K562 (cell line): ENCODE data around the gene SLC38A7. TPM values are rescaled to one million over a fixed set of nuclear protein-coding genes. Genes with fewer than 3 reads are reported as not detected.

Experiments
- ATAC-seq: fragments of 200-7000 bp; cut with Tn5 transposase; 3 replicates; pipeline ENCODE4 v1.9.1; 2020; ENCODE audit warnings: moderate library complexity
- BruUV-seq: library from RNA; stranded (reverse); fragments of 400-500 nt; replicated peaks from 2 replicates; lab custom pipeline; 2021; lab: Mats Ljungman, UMichigan
- CTCF ChIA-PET: fragments of 300-600 bp; formaldehyde crosslinking; extraction: SDS; loops from one replicate; lab custom pipeline; 2021; ENCODE audit warnings: low intra/inter-chr PET ratio; lab: Yijun Ruan, JAX
- POLR2A ChIA-PET: fragments of 300-600, 350-650 bp; sonication (Branson Sonifier 250); formaldehyde crosslinking; extraction: SDS; loops from one replicate; lab custom pipeline; 2021; ENCODE audit warnings: antibody characterized with exemption, inconsistent platforms; lab: Yijun Ruan, JAX
- DNase-seq, 4 experiments: peaks; one replicate each; pipeline versions ENCODE4 v3.0.0 to v3.0.0-alpha.2; 2011 to 2018; ENCODE audit warnings: low spot score in 3 of 4, mixed read lengths in 3 of 4; ENCODE audit errors: extremely low read depth in 1 of 4
- FAIRE-seq: peaks from 2 replicates; lab custom pipeline; 2011; peaks lifted over from hg19 to GRCh38; lab: Jason Lieb, UNC
- H2AFZ ChIP-seq: 2 replicates; pipeline ENCODE4 v1.6.0; 2011; ENCODE audit warnings: low read depth, low read length, control low read depth, inconsistent platforms
- H3K27ac ChIP-seq: fragments of 200-600 bp; 3 replicates; pipeline ENCODE4 v1.8.0; 2011; ENCODE audit warnings: low read depth, mild to moderate bottlenecking, control low read depth, inconsistent platforms, low read length, moderate library complexity, mixed read lengths; ENCODE audit errors: extremely low read depth
- H3K27me3 ChIP-seq, 2 experiments: fragments of 300-600 bp in 1 of 2; 2 replicates in 1 of 2; 3 replicates in 1 of 2; pipeline versions ENCODE4 v1.6.0 to v1.8.0; 2011; ENCODE audit warnings: inconsistent platforms in 2 of 2, low read length in 2 of 2, mild to moderate bottlenecking in 1 of 2, mixed read lengths in 1 of 2, moderate library complexity in 1 of 2; ENCODE audit not compliant: control insufficient read depth in 2 of 2, insufficient read depth in 2 of 2
- H3K36me3 ChIP-seq: fragments of 300-600 bp; 3 replicates; pipeline ENCODE4 v1.8.0; 2011; ENCODE audit warnings: mild to moderate bottlenecking, low read length, inconsistent platforms; ENCODE audit not compliant: control insufficient read depth, insufficient read depth
- H3K4me1 ChIP-seq, 2 experiments: fragments of 200-600 bp in 1 of 2; replicated peaks in 1 of 2; 2 replicates in 1 of 2; 3 replicates in 1 of 2; pipeline versions ENCODE4 v1.5.1 to v1.8.0; 2011; ENCODE audit warnings: inconsistent platforms in 2 of 2, low read length in 2 of 2, mild to moderate bottlenecking in 1 of 2, mixed read lengths in 1 of 2, moderate library complexity in 1 of 2; ENCODE audit not compliant: control insufficient read depth in 2 of 2, insufficient read depth in 2 of 2
- H3K4me2 ChIP-seq: 2 replicates; pipeline ENCODE4 v1.6.1; 2011; ENCODE audit warnings: low read length, control low read depth, inconsistent platforms, mixed read lengths; ENCODE audit not compliant: insufficient read depth
- H3K4me3 ChIP-seq: fragments of 200-600 bp; sonication (generic), shearing (Covaris generic); 2 replicates; pipeline ENCODE4 v1.5.1; 2016; ENCODE audit warnings: control low read depth, inconsistent platforms
- H3K79me2 ChIP-seq: fragments of 200-600 bp; 3 replicates; pipeline ENCODE4 v1.8.0; 2011; ENCODE audit warnings: low read length, inconsistent platforms; ENCODE audit not compliant: control insufficient read depth, insufficient read depth
- H3K9ac ChIP-seq, 2 experiments: 2 replicates each; pipeline versions ENCODE4 v1.6.0 to v1.6.1; 2011; ENCODE audit warnings: low read depth in 2 of 2, low read length in 2 of 2, control low read depth in 1 of 2, inconsistent platforms in 1 of 2, mild to moderate bottlenecking in 1 of 2, mixed read lengths in 1 of 2; ENCODE audit not compliant: insufficient read depth in 1 of 2
- H3K9me1 ChIP-seq: one replicate; pipeline ENCODE4 v1.6.0; 2011; ENCODE audit warnings: inconsistent platforms, mild to moderate bottlenecking, low read length, moderate library complexity; ENCODE audit not compliant: control insufficient read depth, insufficient read depth
- H3K9me3 ChIP-seq: replicated peaks from 2 replicates; pipeline ENCODE4 v1.5.1; 2011; ENCODE audit warnings: low read depth, low read length, inconsistent platforms; ENCODE audit not compliant: control insufficient read depth, insufficient read depth
- H4K20me1 ChIP-seq: replicated peaks from 2 replicates; pipeline ENCODE4 v1.6.1; 2011; ENCODE audit warnings: low read length, inconsistent platforms, mixed read lengths; ENCODE audit not compliant: control insufficient read depth, insufficient read depth
- BRD4 ChIP-seq: fragments of 200-600 bp; sonication (generic); IDR thresholded peaks from 2 replicates; pipeline ENCODE4 v1.6.1; 2017; ENCODE audit warnings: inconsistent platforms
- CBFB ChIP-seq: sonication (generic); formaldehyde crosslinking; IDR thresholded peaks from 2 replicates; pipeline ENCODE4 v1.4.0; 2020; ENCODE audit warnings: mild to moderate bottlenecking, missing genetic modification reagents
- HDAC1 ChIP-seq, 2 experiments: fragments of 450-650 bp; IDR thresholded peaks; 2 replicates each; pipeline ENCODE4 v1.6.1; 2016 to 2017; ENCODE audit warnings: inconsistent platforms in 1 of 2, mild to moderate bottlenecking in 1 of 2, moderate library complexity in 1 of 2
- KDM4B ChIP-seq, 2 experiments: fragments of 450-650 bp in 1 of 2; sonication (generic) in 1 of 2; IDR thresholded peaks; 2 replicates each; pipeline ENCODE4 v1.6.1; 2016 to 2017; ENCODE audit warnings: borderline replicate concordance in 2 of 2, antibody characterized with exemption in 1 of 2, low read depth in 1 of 2, mild to moderate bottlenecking in 1 of 2
- LEF1 ChIP-seq: fragments of 450-650 bp; IDR thresholded peaks from 2 replicates; pipeline ENCODE4 v1.6.1; 2016; ENCODE audit warnings: mild to moderate bottlenecking
- MNT ChIP-seq, 2 experiments: fragments of 450-650 bp; conservative IDR thresholded peaks; 2 replicates each; pipeline ENCODE4 v1.6.1; 2017; ENCODE audit warnings: mild to moderate bottlenecking in 2 of 2, moderate library complexity in 2 of 2
- NFXL1 ChIP-seq: fragments of 450-650 bp; formaldehyde crosslinking; IDR thresholded peaks from 2 replicates; pipeline ENCODE4 v1.4.0; 2021; ENCODE audit warnings: mild to moderate bottlenecking
- NR2C2 ChIP-seq, 2 experiments: fragments of 200-800 bp in 1 of 2; sonication (Bioruptor generic) in 1 of 2; sonication (generic) in 1 of 2; formaldehyde crosslinking in 1 of 2; IDR thresholded peaks; 2 replicates each; pipeline versions ENCODE4 v1.6.1 to v1.8.0; 2016 to 2022; ENCODE audit warnings: mild to moderate bottlenecking in 1 of 2, missing compliant biosample characterization in 1 of 2, missing genetic modification characterization in 1 of 2, missing genetic modification reagents in 1 of 2
- RBM22 ChIP-seq: fragments of 200-400 bp; formaldehyde crosslinking; IDR thresholded peaks from 2 replicates; pipeline ENCODE4 v1.6.1; 2018; ENCODE audit warnings: low read length, low read depth; ENCODE audit not compliant: poor library complexity, severe bottlenecking
- THAP12 ChIP-seq: fragments of 250-450 bp; sonication (Bioruptor Pico); IDR thresholded peaks from 2 replicates; pipeline ENCODE4 v1.9.0; 2021; ENCODE audit warnings: mild to moderate bottlenecking, inconsistent platforms
- ZBTB43 ChIP-seq: sonication (generic); formaldehyde crosslinking; IDR thresholded peaks from 2 replicates; pipeline ENCODE4 v1.8.0; 2023; ENCODE audit warnings: mild to moderate bottlenecking, missing genetic modification reagents
- ZNF280B ChIP-seq: fragments of 250-450 bp; sonication (Bioruptor Pico); IDR thresholded peaks from 2 replicates; pipeline ENCODE4 v1.5.1; 2021; ENCODE audit warnings: mild to moderate bottlenecking
- WGBS: fragments of 100-300 bp; shearing (Covaris generic); methylation state at CpG from one replicate; pipeline ENCODE4 v1.1.6; 2016; ENCODE audit warnings: low coverage, mixed read lengths; ENCODE audit not compliant: insufficient coverage; ENCODE audit errors: missing lambda C conversion rate; 5-methylcytosine and 5-hydroxymethylcytosine counted together
- in situ Hi-C: fragments of 300-500 bp; cut with MboI; formaldehyde crosslinking; loops from 4 replicates; pipeline ENCODE4 v1.15.0; 2018; ENCODE audit warnings: inconsistent platforms, mixed read lengths
- intact Hi-C: fragments of 100-400 bp; cut with micrococcal nuclease; formaldehyde crosslinking; loops from 2 replicates; pipeline ENCODE4 v1.14.2; 2022
- polyA plus RNA-seq, 8 experiments: library from polyadenylated mRNA; depleted of rRNA in 4 of 8; stranded (reverse) in 5 of 8; unstranded in 3 of 8; fragments of >200 nt; fragmentation: Nextera tagmentation in 2 of 8; fragmentation: Illumina TruSeq in 1 of 8; extraction: Ambion mirVana in 2 of 8; extraction: Trizol in 1 of 8; gene quantifications; 2 replicates each; pipeline versions ENCODE4 v1.2.1 to v1.2.3, GENCODE V29; 2011 to 2014; ENCODE audit warnings: inconsistent platforms in 1 of 8, missing spikeins in 1 of 8
- total RNA-seq, 7 experiments: library from RNA; depleted of rRNA in 6 of 7; stranded (reverse); fragments of >200 nt in 6 of 7; fragmentation: Illumina TruSeq in 2 of 7; extraction: Trizol in 2 of 7; gene quantifications; 2 replicates each; pipeline versions ENCODE4 v1.2.1 to v1.2.3, GENCODE V29; 2011 to 2021; ENCODE audit warnings: low replicate concordance in 1 of 7

Gene SLC38A7
- total and polyA plus RNA-seq, 9 of the 15 experiments (the other 6 are each of a cell fraction or from before 2014, with no cell fraction given), result 2.7 to 12.2 (median 6.5) TPM

- Histone ChIP-seq H3K9me3 (no peaks in the 10 kb centered on the region), H3K9ac (peak overlapping the region; percentile 99), H3K27me3 (no peaks in the 10 kb centered on the region), H3K4me2 (peak overlapping the region; percentile 90), H4K20me1 (peaks cover 25% of the 10 kb centered on the region), H2AFZ (peak overlapping the region; percentile 83), H3K4me3 (peak overlapping the region; percentile 90), H3K9me1 (no peaks in the 10 kb centered on the region), H3K36me3 (peaks cover 33% of the 10 kb centered on the region; the same call in 2 of the 3 replicates), H3K79me2 (peaks cover 56% of the 10 kb centered on the region), H3K4me1 (no peaks in the 10 kb centered on the region; a peak in 1 of 5 replicates), H3K27ac (peak overlapping the region; percentile 94)
- ChIA-PET CTCF (no interaction called here), POLR2A (interaction anchor here (0.6 to 2.2 kb wide), 8 partner anchors 10 to 723 kb away, joined by 3 to 6 read pairs (median 4); no protein-coding TSS in a partner anchor)
- ATAC-seq (peak; percentile 68), FAIRE-seq (peak; percentile 76), DNase-seq (peak; percentile 16 to 83 (median 32))
- in situ Hi-C loops, result no loop called here
- no TSS peak for BruUV-seq
- WGBS, result under 1% methylated on average over 51 of the region's 53 CpGs
- intact Hi-C loops, result no loop called here
- TF ChIP-seq KDM4B (IDR thresholded peaks at IDR 0.05; ENCODE audit: borderline replicate concordance in 2 of 2, low read depth in 1 of 2) (0 out of 4 replicates have a peak, but pooled peaks of 1 of the 2 experiments have one; percentile 57), THAP12 (CRISPR knock-in tag) (0 out of 2 replicates have a peak, but pooled peaks have one; percentile 41), RBM22 (peak; percentile 83), BRD4 (peak; percentile 85), NR2C2 (CRISPR knock-in tag; IDR thresholded peaks at IDR 0.05) (no peak), NR2C2 (tag; IDR thresholded peaks at IDR 0.05) (no peak), CBFB (peak; percentile 44; the same call in 1 of the 2 replicates), NFXL1 (CRISPR knock-in tag) (no peak), ZBTB43 (CRISPR knock-in tag) (no peak), HDAC1 (IDR thresholded peaks at IDR 0.05) (peak in 1 of 2 experiments; percentile 61; a peak in 2 of 4 replicates), ZNF280B (CRISPR knock-in tag) (no peak), MNT (conservative IDR thresholded peaks at IDR 0.05) (peak; percentile 24 to 31; a peak in 2 of 4 replicates), LEF1 (peak; percentile 20; the same call in 1 of the 2 replicates)
Observed at GRCh38 chr16:58628845-58629732, 55.5 kb downstream of the SLC38A7 start.
